A549 treated with CpdA at 1 μM for 4 hours (cell line): ENCODE measurements around the gene WDR7. TPM values are rescaled to one million over a fixed set of nuclear protein-coding genes. Genes with fewer than 3 reads are reported as not detected.

Source experiments
- total RNA-seq: library from RNA; stranded (reverse); fragments of 200-300 nt; extraction: Qiagen RNA extraction; gene quantifications from 5 replicates; pipeline ENCODE4 v1.2.3, GENCODE V29; 2022; ENCODE audit warnings: low read depth

WDR7 gene
- 3.0 to 5.4 TPM (median 3.8 TPM) in 5 replicates for total RNA-seq

DNA sequence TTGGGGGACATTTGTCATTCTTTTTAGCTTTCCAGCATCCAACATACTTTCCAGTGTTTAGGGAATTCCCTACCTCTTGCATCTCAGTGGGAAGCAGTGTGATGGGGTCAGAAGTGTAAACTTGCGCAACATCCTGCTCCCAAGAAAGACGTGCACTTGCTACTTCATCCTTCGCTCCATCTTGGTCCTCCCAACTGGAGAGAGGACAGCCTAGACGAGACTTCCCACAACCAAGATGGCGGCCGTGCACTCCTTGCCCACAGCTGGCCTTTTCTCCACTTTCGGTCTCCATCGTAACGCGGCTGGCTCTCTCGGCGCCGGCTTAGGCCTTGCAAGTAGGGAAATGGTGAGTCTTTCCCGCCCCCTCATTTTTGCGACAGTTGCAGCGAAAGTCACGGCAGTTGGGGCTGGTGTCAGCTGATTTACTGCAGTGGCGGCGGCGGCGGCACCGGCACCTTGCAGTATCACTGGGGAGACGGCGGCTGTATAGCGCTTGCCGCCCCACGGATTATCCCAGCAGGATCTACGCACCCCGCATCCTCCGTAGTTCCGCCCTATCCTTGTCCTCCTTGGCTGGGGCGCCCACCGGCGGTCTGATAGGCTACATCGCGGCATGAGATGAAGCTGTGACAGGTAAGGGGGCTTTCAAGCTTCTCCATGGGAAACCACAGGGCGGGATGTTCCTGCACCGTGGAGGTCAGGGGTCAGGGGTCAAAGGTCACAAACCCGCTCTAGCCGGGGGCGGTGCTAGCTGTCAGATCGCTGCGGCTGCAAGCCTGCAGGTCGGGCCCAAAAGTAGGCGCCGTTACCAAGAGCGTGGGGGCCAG lies at the start of gene WDR7:
Gene WDR7, plus strand, starts transcription at position 416 of the 827 bp plus-strand sequence. CDS start 21,157 bp downstream, outside the sequence.

DNA sequence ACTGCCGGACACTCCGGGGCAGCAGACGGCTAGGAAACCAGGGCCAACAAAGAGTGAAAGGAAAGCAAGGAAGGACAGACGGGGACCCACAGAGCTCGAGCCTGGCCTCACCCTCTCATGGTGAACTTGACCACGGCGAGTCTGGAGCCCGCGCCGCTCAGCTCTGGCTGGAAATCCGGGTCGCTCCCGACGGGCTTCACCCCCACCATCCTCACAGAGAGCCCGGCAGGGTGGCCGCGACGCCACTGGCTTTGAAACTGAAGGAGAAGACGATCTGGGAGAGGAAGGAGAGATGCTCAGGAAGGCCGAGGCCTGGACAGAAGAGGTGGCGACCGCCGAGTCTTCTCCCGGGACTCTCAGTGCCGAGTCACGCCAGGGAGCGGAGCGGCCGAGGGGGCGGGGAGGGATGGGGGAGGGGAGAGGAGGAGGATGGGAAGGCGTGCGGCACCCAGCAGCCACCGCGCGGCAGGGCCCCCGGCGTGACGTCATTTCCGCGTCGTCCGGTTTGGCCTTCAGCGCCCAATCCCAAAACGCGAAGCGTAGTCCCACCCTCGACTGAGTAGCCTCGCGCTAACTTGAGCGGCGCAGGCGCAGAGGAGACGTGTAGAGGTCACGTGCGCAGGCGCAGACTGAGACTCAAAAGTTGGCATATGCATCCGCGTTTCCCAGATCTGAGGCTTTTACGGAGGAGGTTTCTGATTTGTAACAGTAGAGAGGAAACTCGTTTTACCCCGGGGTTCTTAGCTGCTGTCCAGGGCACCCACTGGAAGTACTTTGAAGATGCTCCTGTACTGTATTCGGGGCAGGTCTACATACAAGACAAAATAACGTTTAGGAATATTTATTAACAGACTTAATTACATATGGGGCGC lies 12.7 kb upstream of the WDR7 start, which contains the start of gene TXNL1:
Gene TXNL1, minus strand, starts transcription at position 361 of the 872 bp plus-strand sequence. Its CDS starts 152 bp downstream, at position 209.

Other genes with a start within 250 kb of the WDR7 start
- 62.6 to 70.3 TPM (median 68.2 TPM) in 5 replicates for gene TXNL1, start 12.8 kb upstream of the WDR7 start, total RNA-seq